HG03565 (cell line): ENCODE measurements around the gene FUBP1.
A peak's percentile ranks its signal among the peaks of the same experiment; 100 is the strongest.
"Not testable (repeated sequence)": the region's sequence is repeated elsewhere in the genome, so short reads cannot be mapped to it uniquely, and the experiment has no call there.

Source experiments
- ATAC-seq: cut with Tn5 transposase; IDR thresholded peaks from one replicate; pipeline ENCODE4 v1.9.1; 2021; ENCODE audit warnings: mild to moderate bottlenecking, moderate library complexity; ENCODE audit not compliant: unreplicated experiment

The FUBP1 gene

GRCh38 chr1:77978969-77979876 lies at the start of gene FUBP1:
Gene FUBP1 (minus strand): TSS chr1:77979072. CDS start chr1:77979004, 68 bp downstream.
- peak; percentile 60 for ATAC-seq

- not testable (repeated sequence) for ATAC-seq
Measured at GRCh38 chr1:78021134-78021533, 42.3 kb upstream of the FUBP1 start.

- ATAC-seq = no peak
Measured at GRCh38 chr1:78019024-78019423, 40.2 kb upstream of the FUBP1 start.

- no peak for ATAC-seq
Measured at GRCh38 chr1:78015148-78015547, 36.3 kb upstream of the FUBP1 start.

GRCh38 chr1:78011050-78011449 lies 32.2 kb upstream of the FUBP1 start:
- ATAC-seq = no peak

- no peak for ATAC-seq
Measured at GRCh38 chr1:78009836-78010235, 31.0 kb upstream of the FUBP1 start.

- ATAC-seq = no peak
Measured at GRCh38 chr1:78009276-78009675, 30.4 kb upstream of the FUBP1 start.

- ATAC-seq = no peak
Measured at GRCh38 chr1:78007677-78008341, 28.9 kb upstream of the FUBP1 start.

- ATAC-seq = no peak
Measured at GRCh38 chr1:78006521-78006920, 27.6 kb upstream of the FUBP1 start.

- ATAC-seq = no peak
Measured at GRCh38 chr1:78005755-78006154, 26.9 kb upstream of the FUBP1 start.

GRCh38 chr1:78005448-78005722 lies 26.5 kb upstream of the FUBP1 start:
- ATAC-seq = no peak

- peak; percentile 97 for ATAC-seq
Measured at GRCh38 chr1:78004719-78005447, 26.0 kb upstream of the FUBP1 start, which contains the start of gene DNAJB4. Gene DNAJB4 (plus strand): TSS chr1:78004939. CDS start chr1:78005111, 172 bp downstream.

GRCh38 chr1:78003882-78004718 lies 25.2 kb upstream of the FUBP1 start:
- peak; percentile 30 for ATAC-seq

- no peak for ATAC-seq
Measured at GRCh38 chr1:78003070-78003746, 24.3 kb upstream of the FUBP1 start.

- ATAC-seq = not testable (repeated sequence)
Measured at GRCh38 chr1:78000536-78000935, 21.7 kb upstream of the FUBP1 start.

- no peak for ATAC-seq
Measured at GRCh38 chr1:77996734-77997133, 17.9 kb upstream of the FUBP1 start.

GRCh38 chr1:77994117-77994705 lies 15.3 kb upstream of the FUBP1 start:
- ATAC-seq = no peak

- ATAC-seq = no peak
Measured at GRCh38 chr1:77991638-77992037, 12.8 kb upstream of the FUBP1 start.

GRCh38 chr1:77990629-77991204 lies 11.8 kb upstream of the FUBP1 start:
- no peak for ATAC-seq
